H1 (cell line): ENCODE measurements around the gene TRIOBP. TPM values are rescaled to one million over a fixed set of nuclear protein-coding genes. Genes with fewer than 3 reads are reported as not detected.

ENCODE experiments used
- CTCF ChIA-PET: fragments of 300-600 bp; sonication (Branson Sonifier 250); formaldehyde crosslinking; loops from one replicate; lab custom pipeline; 2021; ENCODE audit not compliant: partially characterized antibody; lab: Charles Lee
- POLR2A ChIA-PET: fragments of 300-600 bp; sonication (Branson Sonifier 250); formaldehyde crosslinking; loops from one replicate; lab custom pipeline; 2021; ENCODE audit warnings: inconsistent platforms; ENCODE audit not compliant: partially characterized antibody; lab: Charles Lee
- DNase-seq, 2 experiments: peaks; one replicate each; pipeline versions ENCODE4 v3.0.0 to v3.0.0-alpha.2; 2010 to 2022; ENCODE audit warnings: low spot score in 2 of 2, low read depth in 1 of 2, mixed read lengths in 1 of 2
- FAIRE-seq: peaks from 2 replicates; lab custom pipeline; 2011; peaks lifted over from hg19 to GRCh38; lab: Jason Lieb, UNC
- H2AFZ ChIP-seq: 2 replicates; pipeline ENCODE4 v1.8.1; 2012; ENCODE audit warnings: low read length, inconsistent platforms
- H2AK5ac ChIP-seq: 2 replicates; pipeline ENCODE4 v1.6.1; 2013; ENCODE audit warnings: low read depth, low read length
- H2BK120ac ChIP-seq: replicated peaks from 2 replicates; pipeline ENCODE3; 2013; ENCODE audit warnings: low read depth, low read length, inconsistent platforms
- H2BK12ac ChIP-seq: 2 replicates; pipeline ENCODE4 v1.6.1; 2013; ENCODE audit warnings: low read depth, low read length
- H2BK15ac ChIP-seq: 2 replicates; pipeline ENCODE4 v1.6.1; 2013; ENCODE audit warnings: low read length
- H2BK20ac ChIP-seq: 2 replicates; pipeline ENCODE4 v1.6.1; 2013; ENCODE audit warnings: low read length
- H2BK5ac ChIP-seq: 2 replicates; pipeline ENCODE4 v1.6.1; 2013; ENCODE audit warnings: low read depth, low read length
- H3K14ac ChIP-seq: 2 replicates; pipeline ENCODE4 v1.6.1; 2013; ENCODE audit warnings: inconsistent platforms; ENCODE audit not compliant: insufficient read length
- H3K18ac ChIP-seq: 2 replicates; pipeline ENCODE4 v1.6.1; 2013; ENCODE audit warnings: low read length; ENCODE audit errors: extremely low read depth
- H3K23ac ChIP-seq: 2 replicates; pipeline ENCODE4 v1.6.1; 2013; ENCODE audit warnings: inconsistent platforms; ENCODE audit not compliant: insufficient read length
- H3K23me2 ChIP-seq: 2 replicates; pipeline ENCODE4 v1.6.1; 2013; ENCODE audit warnings: low read depth, low read length
- H3K27ac ChIP-seq: 2 replicates; pipeline ENCODE4 v1.6.1; 2011; ENCODE audit warnings: low read depth, low read length, inconsistent platforms
- H3K27me3 ChIP-seq, 4 experiments: replicated peaks in 1 of 4; 1 replicate in 1 of 4; 2 replicates in 3 of 4; pipeline versions ENCODE4 v1.6.1 to v1.8.1; 2011 to 2013; ENCODE audit warnings: low read length in 3 of 4, mild to moderate bottlenecking in 3 of 4, inconsistent platforms in 2 of 4, mixed read lengths in 2 of 4, moderate library complexity in 1 of 4; ENCODE audit not compliant: control insufficient read depth in 3 of 4, insufficient read depth in 3 of 4; ENCODE audit errors: extremely low read depth in 1 of 4
- H3K36me3 ChIP-seq, 4 experiments: 2 replicates each; pipeline versions ENCODE4 v1.6.1 to v1.8.1; 2011 to 2013; ENCODE audit warnings: mild to moderate bottlenecking in 4 of 4, low read length in 3 of 4, moderate library complexity in 2 of 4, control low read depth in 1 of 4, inconsistent platforms in 1 of 4; ENCODE audit not compliant: insufficient read depth in 4 of 4, control insufficient read depth in 2 of 4
- H3K4ac ChIP-seq: replicated peaks from 2 replicates; pipeline ENCODE3; 2013; ENCODE audit warnings: low read length, low read depth, mixed read lengths, inconsistent platforms; ENCODE audit not compliant: insufficient read length
- H3K4me1 ChIP-seq, 4 experiments: replicated peaks in 1 of 4; 1 replicate in 1 of 4; 2 replicates in 3 of 4; pipeline versions ENCODE4 v1.6.1 to v1.8.1; 2011 to 2013; ENCODE audit warnings: low read length in 3 of 4, inconsistent platforms in 2 of 4, mixed read lengths in 1 of 4; ENCODE audit not compliant: insufficient read depth in 4 of 4, control insufficient read depth in 3 of 4
- H3K4me2 ChIP-seq, 2 experiments: 2 replicates each; pipeline versions ENCODE4 v1.6.1 to v1.8.1; 2011 to 2013; ENCODE audit warnings: low read depth in 2 of 2, low read length in 2 of 2, control low read depth in 1 of 2, inconsistent platforms in 1 of 2, mild to moderate bottlenecking in 1 of 2; ENCODE audit not compliant: insufficient read depth in 1 of 2
- H3K4me3 ChIP-seq, 4 experiments: fragments of 200-600, 300-600 bp in 1 of 4; sonication (generic), shearing (Covaris generic), sonication (Bioruptor Twin) in 1 of 4; 2 replicates each; pipeline versions ENCODE4 v1.5.1 to v1.8.1; 2011 to 2016; ENCODE audit warnings: low read length in 4 of 4, low read depth in 3 of 4, control low read depth in 2 of 4, inconsistent platforms in 2 of 4, mild to moderate bottlenecking in 2 of 4, mixed read lengths in 1 of 4, moderate library complexity in 1 of 4; ENCODE audit not compliant: insufficient read depth in 2 of 4; ENCODE audit errors: extremely low read depth in 1 of 4
- H3K56ac ChIP-seq: replicated peaks from 2 replicates; pipeline ENCODE3; 2013; ENCODE audit warnings: low read depth, mild to moderate bottlenecking, mixed read lengths, low read length, inconsistent platforms; ENCODE audit not compliant: insufficient read length
- H3K79me1 ChIP-seq: 2 replicates; pipeline ENCODE4 v1.6.1; 2013; ENCODE audit warnings: low read depth, low read length, control low read depth
- H3K79me2 ChIP-seq, 2 experiments: 2 replicates each; pipeline versions ENCODE4 v1.6.1 to v1.8.1; 2012 to 2013; ENCODE audit warnings: low read length in 2 of 2, mild to moderate bottlenecking in 2 of 2, inconsistent platforms in 1 of 2; ENCODE audit not compliant: insufficient read depth in 2 of 2, control insufficient read depth in 1 of 2
- H3K9ac ChIP-seq, 4 experiments: replicated peaks in 1 of 4; 1 replicate in 1 of 4; 2 replicates in 3 of 4; pipeline versions ENCODE4 v1.6.1 to v1.8.1; 2011 to 2013; ENCODE audit warnings: low read depth in 3 of 4, low read length in 3 of 4, control low read depth in 2 of 4, mild to moderate bottlenecking in 2 of 4, moderate library complexity in 2 of 4, inconsistent platforms in 1 of 4; ENCODE audit errors: extremely low read depth in 1 of 4
- H3K9me3 ChIP-seq, 2 experiments: 2 replicates each; pipeline versions ENCODE4 v1.6.1 to v1.8.1; 2012 to 2013; ENCODE audit warnings: mild to moderate bottlenecking in 2 of 2, moderate library complexity in 2 of 2, control low read depth in 1 of 2, inconsistent platforms in 1 of 2, low read depth in 1 of 2, low read length in 1 of 2, mixed read lengths in 1 of 2; ENCODE audit not compliant: insufficient read depth in 2 of 2
- H4K20me1 ChIP-seq, 2 experiments: replicated peaks in 1 of 2; 2 replicates each; pipeline versions ENCODE3 to v1.8.1; 2011 to 2013; ENCODE audit warnings: inconsistent platforms in 2 of 2, low read length in 2 of 2, mild to moderate bottlenecking in 1 of 2; ENCODE audit not compliant: insufficient read depth in 2 of 2, control insufficient read depth in 1 of 2
- H4K5ac ChIP-seq: 2 replicates; pipeline ENCODE4 v1.6.1; 2013; ENCODE audit warnings: low read length, low read depth, mixed read lengths, inconsistent platforms; ENCODE audit not compliant: insufficient read length
- H4K8ac ChIP-seq: 2 replicates; pipeline ENCODE4 v1.8.0; 2013; ENCODE audit warnings: mild to moderate bottlenecking, moderate library complexity, low read length, inconsistent platforms; ENCODE audit not compliant: insufficient read depth; ENCODE audit errors: extremely low read depth
- H4K91ac ChIP-seq: replicated peaks from 2 replicates; pipeline ENCODE3; 2013; ENCODE audit warnings: low read length, mixed read lengths, inconsistent platforms; ENCODE audit not compliant: insufficient read length
- ASH2L ChIP-seq: fragments of 200-600, 300-600 bp; sonication (generic); IDR thresholded peaks from one replicate; pipeline ENCODE4 v1.7.1; 2017; ENCODE audit warnings: low read length
- ATF3 ChIP-seq: IDR thresholded peaks from 2 replicates; pipeline ENCODE4 v1.6.1; 2011; ENCODE audit warnings: low read depth, mild to moderate bottlenecking, low read length; ENCODE audit not compliant: insufficient read depth
- BACH1 ChIP-seq: IDR thresholded peaks from 2 replicates; pipeline ENCODE4 v1.6.1; 2012; ENCODE audit warnings: low read length, improper control_type of control experiment
- CBX5 ChIP-seq: fragments of 300-800, 300-1000 bp; sonication (generic); IDR thresholded peaks from 2 replicates; pipeline ENCODE4 v1.7.1; 2016; ENCODE audit warnings: antibody characterized with exemption, low read length, low read depth
- CEBPB ChIP-seq: IDR thresholded peaks from 2 replicates; pipeline ENCODE4 v1.6.1; 2012; ENCODE audit warnings: low read depth, low read length
- CREB1 ChIP-seq: IDR thresholded peaks from 2 replicates; pipeline ENCODE4 v1.6.1; 2012; ENCODE audit warnings: inconsistent platforms
- JUN ChIP-seq: IDR thresholded peaks from 2 replicates; pipeline ENCODE4 v1.6.1; 2011; ENCODE audit warnings: low read depth, mild to moderate bottlenecking, improper control_type of control experiment, low read length
- POU5F1 ChIP-seq: IDR thresholded peaks from 2 replicates; pipeline ENCODE4 v1.6.1; 2011; ENCODE audit warnings: low read depth, mild to moderate bottlenecking, low read length, moderate library complexity
- TAF1 ChIP-seq: IDR thresholded peaks from 2 replicates; pipeline ENCODE4 v1.6.1; 2011; ENCODE audit warnings: mild to moderate bottlenecking, low read depth, low read length
- ZNF274 ChIP-seq: IDR thresholded peaks from 2 replicates; pipeline ENCODE4 v1.7.0; 2012; ENCODE audit warnings: low read length, borderline replicate concordance; ENCODE audit errors: extremely low read depth
- WGBS, 2 experiments: shearing (Covaris generic) in 1 of 2; methylation state at CpG; one replicate each; pipeline versions ENCODE4 v1.1.6 to v1.1.7; 2013 to 2015; ENCODE audit warnings: low lambda C conversion rate in 2 of 2, mixed read lengths in 2 of 2, inconsistent platforms in 1 of 2, low coverage in 1 of 2, missing lambda C conversion rate in 1 of 2; ENCODE audit not compliant: insufficient replicate concordance in 2 of 2, insufficient coverage in 1 of 2, insufficient read length in 1 of 2; ENCODE audit errors: extremely low coverage in 1 of 2, missing lambda C conversion rate in 1 of 2; 5-methylcytosine and 5-hydroxymethylcytosine counted together
- polyA plus RNA-seq, 7 experiments: library from polyadenylated mRNA; depleted of rRNA in 3 of 7; stranded (reverse) in 5 of 7; unstranded in 2 of 7; fragments of >200 nt in 5 of 7; fragments of 200-250 nt in 2 of 7; gene quantifications; 1 replicate in 5 of 7; 2 replicates in 1 of 7; 4 replicates in 1 of 7; pipeline versions ENCODE4 v1.2.1 to v1.2.3, GENCODE V29; 2011 to 2013; ENCODE audit warnings: missing spikeins in 2 of 7, mixed read lengths in 2 of 7
- total RNA-seq: library from RNA; stranded (reverse); fragmentation: NEBNext Ultra II Directional; extraction: Animal tissue kit (Norgen Biotek cat#: 25700); gene quantifications from 2 replicates; pipeline ENCODE4 v1.2.1, GENCODE V29; 2021

The TRIOBP gene
- total and polyA plus RNA-seq, 2 of the 8 experiments (the other 6 are each of a cell fraction or from before 2014, with no cell fraction given), result 18.2 to 27.3 TPM

GRCh38 chr22:37764622-37765021, 67.8 kb downstream of the TRIOBP start:
- H3K9me3 ChIP-seq, result no peaks in the 10 kb centered on the region
- H2BK5ac ChIP-seq, result no peak overlapping the region
- H2BK120ac ChIP-seq, result no peak overlapping the region
- H2BK12ac ChIP-seq, result no peak overlapping the region
- H4K5ac ChIP-seq, result no peak overlapping the region
- no peaks in the 10 kb centered on the region for H3K4me1 ChIP-seq
- H3K27me3 ChIP-seq, result no peaks in the 10 kb centered on the region; a peak in 2 of 7 replicates
- H3K4ac ChIP-seq, result no peak overlapping the region
- no peak overlapping the region for H3K56ac ChIP-seq
- FAIRE-seq, result no peak
- H3K4me2 ChIP-seq, result no peak overlapping the region
- TF ChIP-seq CREB1, result no peak
- TF ChIP-seq ZNF274, result no peak
- no peak for TF ChIP-seq TAF1
- no peak for TF ChIP-seq ATF3
- TF ChIP-seq BACH1, result no peak
- TF ChIP-seq CEBPB, result no peak
- no peak for TF ChIP-seq CBX5
- no peak for TF ChIP-seq JUN
- TF ChIP-seq POU5F1, result no peak
- TF ChIP-seq ASH2L, result no peak
- H3K36me3 ChIP-seq, result peaks cover 0 to 21% (median 6%) of the 10 kb centered on the region in 4 experiments; a peak in 7 of 8 replicates
- H3K27ac ChIP-seq, result no peak overlapping the region
- no peak overlapping the region for H3K9ac ChIP-seq
- no peaks in the 10 kb centered on the region for H3K23me2 ChIP-seq
- H3K79me2 ChIP-seq, result no peaks in the 10 kb centered on the region
- H4K20me1 ChIP-seq, result peaks cover 5 to 8% of the 10 kb centered on the region in 2 experiments
- no peak overlapping the region for H3K4me3 ChIP-seq
- no peak overlapping the region for H2BK20ac ChIP-seq
- no peak overlapping the region for H3K23ac ChIP-seq
- H2AK5ac ChIP-seq, result no peak overlapping the region
- 90% methylated on average over 6 of the region's 6 CpGs; no CpG with 5 or more reads in 1 of the 2 experiments for WGBS, 2 experiments
- H2AFZ ChIP-seq, result no peak overlapping the region
- ChIA-PET POLR2A (interaction anchor here (0.7 to 1.8 kb wide), 3 partner anchors 8 to 14 kb away, joined by 3 to 6 read pairs (median 5); no protein-coding TSS in a partner anchor), CTCF (interaction anchor here (1.2 to 1.4 kb wide), 2 partner anchors 12 to 16 kb away, joined by 5 to 8 read pairs; no protein-coding TSS in a partner anchor)
- DNase-seq, result no peak
- H2BK15ac ChIP-seq, result no peak overlapping the region
- no peak overlapping the region for H3K18ac ChIP-seq
- no peak overlapping the region for H4K91ac ChIP-seq
- no peak overlapping the region for H4K8ac ChIP-seq
- no peak overlapping the region for H3K14ac ChIP-seq
- no peaks in the 10 kb centered on the region for H3K79me1 ChIP-seq
